HEK293 (cell line): ENCODE measurements around the gene TEPSIN.

Source experiments
- CTCF ChIP-seq: fragments of 450-650 bp; formaldehyde crosslinking; IDR thresholded peaks from 2 replicates; pipeline ENCODE4 v1.5.1; 2016; ENCODE audit warnings: missing biosample characterization, missing genetic modification characterization
- PATZ1 ChIP-seq: fragments of 450-650 bp; formaldehyde crosslinking; IDR thresholded peaks from 2 replicates; pipeline ENCODE4 v1.5.1; 2016; ENCODE audit warnings: missing biosample characterization, missing genetic modification characterization
- REST ChIP-seq: fragments of 450-650 bp; formaldehyde crosslinking; IDR thresholded peaks from 2 replicates; pipeline ENCODE4 v1.5.1; 2016; ENCODE audit warnings: missing biosample characterization, missing genetic modification characterization
- ZEB2 ChIP-seq: fragments of 450-650 bp; formaldehyde crosslinking; IDR thresholded peaks from 2 replicates; pipeline ENCODE4 v1.5.1; 2016; ENCODE audit warnings: missing biosample characterization, missing genetic modification characterization
- ZNF16 ChIP-seq: fragments of 450-650 bp; formaldehyde crosslinking; IDR thresholded peaks from 2 replicates; pipeline ENCODE4 v1.5.1; 2016; ENCODE audit warnings: low read depth, missing biosample characterization, missing genetic modification characterization
- ZNF274 ChIP-seq, 2 experiments: fragments of 200-500 bp in 1 of 2; fragments of 450-650 bp in 1 of 2; sonication (Bioruptor generic) in 1 of 2; formaldehyde crosslinking in 1 of 2; IDR thresholded peaks; 2 replicates each; pipeline versions ENCODE4 v1.5.1 to v1.6.1; 2014 to 2016; ENCODE audit warnings: borderline replicate concordance in 1 of 2, inconsistent platforms in 1 of 2, low read length in 1 of 2, missing biosample characterization in 1 of 2, missing genetic modification characterization in 1 of 2
- ZNF670 ChIP-seq: fragments of 450-650 bp; formaldehyde crosslinking; IDR thresholded peaks from 2 replicates; pipeline ENCODE4 v1.5.1; 2016; ENCODE audit warnings: missing biosample characterization, missing genetic modification characterization, low read depth
- ZNF785 ChIP-seq: fragments of 450-650 bp; formaldehyde crosslinking; IDR thresholded peaks from 2 replicates; pipeline ENCODE4 v1.5.1; 2016; ENCODE audit warnings: missing biosample characterization, missing genetic modification characterization
- ZSCAN30 ChIP-seq: fragments of 450-650 bp; IDR thresholded peaks from 2 replicates; pipeline ENCODE4 v1.5.1; 2018; ENCODE audit warnings: missing biosample characterization, mild to moderate bottlenecking, missing genetic modification characterization, moderate library complexity

GRCh38 chr17:81248649-81249048, 9.8 kb upstream of the TEPSIN start:
- no peak for TF ChIP-seq PATZ1
- TF ChIP-seq CTCF (tag by site-specific recombination): no peak
- no peak for TF ChIP-seq ZNF670
- no peak for TF ChIP-seq ZNF274 (IDR thresholded peaks at IDR 0.05; ENCODE audit: low read length)
- TF ChIP-seq ZNF274 (tag by site-specific recombination; IDR thresholded peaks at IDR 0.05; ENCODE audit: borderline replicate concordance): no peak
- no peak for TF ChIP-seq REST
- TF ChIP-seq ZEB2 (tag by site-specific recombination): no peak
- TF ChIP-seq ZNF16 (tag by site-specific recombination): no peak
- no peak for TF ChIP-seq ZSCAN30 (tag by site-specific recombination)
- no peak for TF ChIP-seq ZNF785 (tag by site-specific recombination)
